ENCODE measurements around the gene PODXL2.

DNA sequence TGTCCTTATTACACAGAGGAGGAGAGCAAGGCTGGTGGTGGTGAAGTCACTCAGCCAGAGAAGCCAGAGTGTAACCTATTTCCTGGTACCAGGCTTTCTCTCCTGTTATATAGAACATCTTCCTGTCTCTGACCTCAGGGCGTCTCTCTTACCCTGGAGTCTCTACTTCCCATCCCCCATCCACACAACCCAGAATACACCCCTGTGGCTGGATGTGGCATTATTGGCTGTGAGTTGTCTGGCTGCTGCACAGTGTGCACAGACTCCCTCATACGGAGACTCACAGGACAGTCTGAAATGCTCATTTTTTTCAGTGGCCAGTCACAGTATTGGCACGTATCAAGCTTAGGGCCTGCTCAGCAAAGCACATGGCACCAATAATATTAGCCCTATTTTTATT lies 8.6 kb downstream of the PODXL2 start:
- TF ChIP-seq, protein P1, sequence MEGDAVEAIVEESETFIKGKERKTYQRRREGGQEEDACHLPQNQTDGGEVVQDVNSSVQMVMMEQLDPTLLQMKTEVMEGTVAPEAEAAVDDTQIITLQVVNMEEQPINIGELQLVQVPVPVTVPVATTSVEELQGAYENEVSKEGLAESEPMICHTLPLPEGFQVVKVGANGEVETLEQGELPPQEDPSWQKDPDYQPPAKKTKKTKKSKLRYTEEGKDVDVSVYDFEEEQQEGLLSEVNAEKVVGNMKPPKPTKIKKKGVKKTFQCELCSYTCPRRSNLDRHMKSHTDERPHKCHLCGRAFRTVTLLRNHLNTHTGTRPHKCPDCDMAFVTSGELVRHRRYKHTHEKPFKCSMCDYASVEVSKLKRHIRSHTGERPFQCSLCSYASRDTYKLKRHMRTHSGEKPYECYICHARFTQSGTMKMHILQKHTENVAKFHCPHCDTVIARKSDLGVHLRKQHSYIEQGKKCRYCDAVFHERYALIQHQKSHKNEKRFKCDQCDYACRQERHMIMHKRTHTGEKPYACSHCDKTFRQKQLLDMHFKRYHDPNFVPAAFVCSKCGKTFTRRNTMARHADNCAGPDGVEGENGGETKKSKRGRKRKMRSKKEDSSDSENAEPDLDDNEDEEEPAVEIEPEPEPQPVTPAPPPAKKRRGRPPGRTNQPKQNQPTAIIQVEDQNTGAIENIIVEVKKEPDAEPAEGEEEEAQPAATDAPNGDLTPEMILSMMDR (conservative IDR thresholded peaks at IDR 0.05): no peak
- TF ChIP-seq ZFX (IDR thresholded peaks at IDR 0.05): no peak

Measured in C4-2B (cell line).